HL-60/S4 treated with retinoic acid at 250 ng/mL for 4 days and 3 days (cell line): ENCODE data around the gene RER1.

ENCODE experiments used
- in situ Hi-C: fragments of 300-500 bp; cut with MboI; formaldehyde crosslinking; loops from 2 replicates; pipeline ENCODE4 v1.7.0; 2022; ENCODE audit warnings: low sequenced_read_pairs

Gene RER1

DNA sequence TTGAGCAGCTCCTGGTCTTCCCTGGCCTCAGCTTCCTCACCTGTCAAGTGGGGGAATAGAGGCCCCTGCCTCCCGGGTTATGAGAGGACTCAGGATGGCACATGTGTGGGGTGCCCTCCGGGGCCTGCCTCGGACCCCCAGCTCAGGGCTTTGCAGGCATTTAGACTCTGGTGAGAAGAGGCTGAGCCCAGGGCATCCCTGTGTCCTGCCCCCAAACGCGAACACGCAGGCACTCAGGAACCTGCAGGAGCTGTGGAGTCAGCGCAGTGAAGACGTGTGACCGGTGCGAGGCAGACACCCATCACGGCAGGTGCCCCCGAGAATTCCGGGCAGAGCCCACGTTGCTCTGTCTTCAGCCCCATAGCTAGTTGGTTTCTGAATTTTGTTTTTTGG lies 26.2 kb downstream of the RER1 start:
- in situ Hi-C loops: loop anchor here (25.0 kb wide), 1 partner anchor 994 kb away; no protein-coding TSS in a partner anchor

DNA sequence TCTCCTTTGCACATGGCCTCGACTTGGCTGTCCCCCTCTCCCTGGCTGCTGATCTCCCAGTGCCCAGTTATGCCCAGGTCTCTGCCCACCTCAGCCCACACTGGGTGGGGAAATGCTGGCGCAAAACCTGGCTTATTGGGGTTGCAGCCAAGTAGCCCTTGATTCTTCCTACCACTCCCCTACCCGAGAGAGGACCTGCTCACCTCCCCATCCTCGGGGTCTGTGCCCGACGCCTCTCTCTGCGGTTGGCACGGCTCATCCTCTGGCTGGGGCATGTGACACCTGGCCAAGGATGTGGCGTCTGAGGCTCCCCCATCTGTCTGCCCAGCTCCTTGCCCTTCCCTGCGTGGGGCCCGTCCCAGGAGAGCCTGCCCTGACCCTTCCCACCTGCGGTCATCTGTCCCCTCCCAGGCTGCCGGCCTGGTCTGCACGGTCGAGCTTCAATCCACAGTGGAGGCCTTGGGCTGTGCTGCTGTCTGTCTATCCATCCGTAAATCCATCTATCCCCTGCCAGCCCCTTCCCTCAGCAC lies 27.2 kb downstream of the RER1 start:
- in situ Hi-C loops: loop anchor here (25.0 kb wide), 1 partner anchor 993 kb away; no protein-coding TSS in a partner anchor

DNA sequence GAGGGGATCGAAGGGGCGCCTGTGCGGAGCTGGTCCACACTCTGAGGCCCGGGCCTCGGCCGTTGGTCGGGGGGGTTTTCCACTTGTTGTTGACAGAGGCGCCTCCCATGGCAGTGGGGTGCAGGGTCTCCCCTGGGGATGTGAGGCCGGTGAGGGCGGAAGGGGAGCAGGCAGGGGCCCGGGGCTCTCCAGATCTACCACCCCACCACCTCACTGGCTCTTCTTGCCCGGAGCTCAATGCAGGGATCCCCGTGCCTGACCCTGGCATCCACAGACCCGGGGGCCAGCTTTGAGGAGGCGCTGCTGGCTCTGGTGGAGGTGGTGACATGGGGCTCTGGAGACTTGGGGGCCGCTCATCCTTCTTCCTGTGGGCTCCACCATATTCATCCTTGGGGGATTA lies 27.8 kb downstream of the RER1 start:
- in situ Hi-C loops: loop anchor here (25.0 kb wide), 1 partner anchor 993 kb away; no protein-coding TSS in a partner anchor

GRCh38 chr1:2422523-2422922 lies 30.9 kb downstream of the RER1 start:
- in situ Hi-C loops: loop anchor here (25.0 kb wide), 1 partner anchor 990 kb away; no protein-coding TSS in a partner anchor

- in situ Hi-C loops: no loop called here
Observed at GRCh38 chr1:2425892-2426291, 34.3 kb downstream of the RER1 start.

GRCh38 chr1:2426540-2426939 lies 34.9 kb downstream of the RER1 start:
- in situ Hi-C loops: no loop called here

- in situ Hi-C loops: no loop called here
Observed at GRCh38 chr1:2427051-2427450, 35.4 kb downstream of the RER1 start.

DNA sequence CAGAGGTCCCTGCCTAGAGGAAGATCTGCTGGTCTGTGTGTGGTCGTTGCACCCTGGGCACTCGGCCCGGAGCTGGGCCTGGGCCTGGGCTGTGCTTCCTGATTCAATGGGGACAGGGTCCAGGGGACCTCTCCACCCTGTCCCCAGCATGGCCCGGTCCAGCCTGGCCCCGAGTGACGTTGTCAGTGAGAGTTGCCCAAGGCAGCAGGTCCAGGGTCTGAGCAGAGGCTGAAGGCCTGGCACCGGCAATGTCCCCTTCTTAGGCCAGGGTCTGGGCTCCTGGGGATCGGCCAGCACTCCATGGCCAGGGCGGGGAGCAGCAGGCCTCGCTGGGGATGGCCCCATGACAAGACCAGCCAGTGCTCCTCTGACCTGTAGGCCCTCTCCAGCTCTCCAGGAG lies 36.3 kb downstream of the RER1 start:
- in situ Hi-C loops: no loop called here

DNA sequence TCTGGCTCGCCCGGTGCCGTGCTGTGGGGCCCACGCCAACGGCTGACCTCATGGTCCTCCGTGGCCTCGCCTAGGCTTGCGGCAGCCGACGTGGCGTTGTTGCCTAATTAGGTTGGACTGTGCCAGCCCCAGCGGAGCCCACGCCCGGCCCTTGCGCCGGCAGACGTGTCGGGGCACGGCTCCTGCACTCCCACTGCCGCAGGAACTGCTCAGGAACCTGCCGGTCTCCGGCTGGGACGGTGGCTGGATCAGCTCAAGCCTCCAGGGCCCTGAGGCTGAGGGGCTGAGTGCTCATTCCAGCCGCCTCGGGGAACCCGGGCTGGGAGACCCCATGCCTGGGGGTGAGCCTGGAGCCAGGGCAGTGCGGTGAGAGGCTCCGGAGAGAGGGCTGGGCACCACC lies 36.8 kb downstream of the RER1 start:
- in situ Hi-C loops: no loop called here

GRCh38 chr1:2429780-2430591 lies 38.3 kb downstream of the RER1 start:
- in situ Hi-C loops: no loop called here

- in situ Hi-C loops: no loop called here
Observed at GRCh38 chr1:2430592-2430973, 38.9 kb downstream of the RER1 start.

GRCh38 chr1:2431103-2431502 lies 39.5 kb downstream of the RER1 start:
- in situ Hi-C loops: no loop called here

DNA sequence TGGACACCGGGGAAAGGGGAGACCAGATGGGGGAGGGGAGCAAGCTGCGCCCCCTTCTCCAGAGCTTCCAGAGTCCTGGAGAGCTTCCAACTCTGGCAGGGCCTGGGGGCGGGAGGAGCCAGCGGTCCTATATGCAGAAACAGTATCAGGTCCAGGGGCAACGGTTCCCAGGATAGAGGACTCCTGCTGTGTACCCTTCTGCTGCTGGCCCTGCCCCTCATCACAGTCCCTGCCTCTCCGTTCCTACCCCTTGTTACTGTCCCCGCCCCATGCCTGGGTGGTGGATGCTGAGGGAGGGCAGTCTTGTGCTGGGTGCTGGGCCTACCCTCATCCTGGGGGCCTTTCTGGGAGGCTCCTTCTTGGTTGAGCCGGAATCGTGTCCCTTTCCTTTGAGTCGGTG lies 39.9 kb downstream of the RER1 start:
- in situ Hi-C loops: no loop called here

DNA sequence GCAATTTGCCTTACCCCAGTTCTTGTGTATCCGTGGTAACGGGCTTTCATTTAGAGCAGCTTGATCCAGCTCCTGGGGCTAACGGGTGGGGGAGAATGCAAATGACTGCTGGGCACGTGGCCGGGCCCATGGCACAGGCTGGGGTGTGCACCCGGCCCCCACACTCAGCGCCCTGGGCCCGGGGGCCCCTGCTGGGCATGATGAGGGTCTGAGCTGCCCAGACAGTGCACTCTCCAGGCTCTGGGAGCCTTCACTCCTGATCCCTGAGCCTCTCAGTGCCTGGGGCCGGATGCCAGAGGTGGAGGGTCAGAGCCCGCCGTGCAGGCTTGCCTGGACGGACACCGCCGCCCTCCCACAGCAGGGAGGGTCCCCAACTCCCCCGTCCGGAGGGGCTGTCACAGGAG lies 40.8 kb downstream of the RER1 start:
- in situ Hi-C loops: no loop called here

DNA sequence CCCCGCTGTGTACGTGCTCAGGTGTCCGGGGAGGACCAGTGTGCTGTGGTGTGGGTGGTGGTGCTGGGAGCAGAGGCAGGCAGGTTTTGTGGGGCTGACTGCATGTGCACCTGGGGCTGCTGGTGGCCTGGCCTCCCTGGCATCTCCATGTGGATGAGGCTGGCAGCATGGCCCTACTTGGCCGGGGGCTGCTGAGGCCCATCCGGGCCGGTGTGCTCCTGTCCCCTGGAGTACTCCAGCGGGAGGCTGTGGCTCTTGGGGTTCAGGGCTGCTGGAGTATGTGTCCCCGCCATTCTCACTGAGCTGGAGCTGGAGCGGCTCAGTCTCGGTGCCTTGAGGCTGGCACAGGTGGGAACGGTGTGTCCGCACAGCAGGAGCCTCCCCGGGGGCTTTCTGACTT lies 41.6 kb downstream of the RER1 start:
- in situ Hi-C loops: no loop called here

- in situ Hi-C loops: no loop called here
Observed at GRCh38 chr1:2433936-2434655, 42.5 kb downstream of the RER1 start.

DNA sequence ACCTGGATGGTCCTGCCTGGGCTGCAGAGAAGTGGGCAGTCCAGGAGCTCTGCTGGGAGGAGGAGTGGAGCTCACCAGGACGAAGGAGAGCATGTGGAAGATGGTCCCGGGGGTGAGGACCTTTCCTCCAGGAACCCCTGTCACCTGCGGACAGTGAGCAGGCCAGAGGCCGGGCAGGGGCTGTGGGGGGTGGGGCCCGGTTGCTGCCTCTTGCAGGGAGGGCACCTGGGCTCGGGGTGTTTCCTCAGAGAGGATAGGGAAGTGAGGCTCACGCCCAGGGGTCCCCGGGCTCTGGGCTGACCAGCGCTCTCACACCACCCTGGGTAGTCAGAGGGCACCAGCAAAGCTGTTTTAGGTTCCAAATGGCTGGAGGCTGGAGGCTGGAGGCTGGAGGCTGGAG lies 43.5 kb downstream of the RER1 start:
- in situ Hi-C loops: no loop called here

DNA sequence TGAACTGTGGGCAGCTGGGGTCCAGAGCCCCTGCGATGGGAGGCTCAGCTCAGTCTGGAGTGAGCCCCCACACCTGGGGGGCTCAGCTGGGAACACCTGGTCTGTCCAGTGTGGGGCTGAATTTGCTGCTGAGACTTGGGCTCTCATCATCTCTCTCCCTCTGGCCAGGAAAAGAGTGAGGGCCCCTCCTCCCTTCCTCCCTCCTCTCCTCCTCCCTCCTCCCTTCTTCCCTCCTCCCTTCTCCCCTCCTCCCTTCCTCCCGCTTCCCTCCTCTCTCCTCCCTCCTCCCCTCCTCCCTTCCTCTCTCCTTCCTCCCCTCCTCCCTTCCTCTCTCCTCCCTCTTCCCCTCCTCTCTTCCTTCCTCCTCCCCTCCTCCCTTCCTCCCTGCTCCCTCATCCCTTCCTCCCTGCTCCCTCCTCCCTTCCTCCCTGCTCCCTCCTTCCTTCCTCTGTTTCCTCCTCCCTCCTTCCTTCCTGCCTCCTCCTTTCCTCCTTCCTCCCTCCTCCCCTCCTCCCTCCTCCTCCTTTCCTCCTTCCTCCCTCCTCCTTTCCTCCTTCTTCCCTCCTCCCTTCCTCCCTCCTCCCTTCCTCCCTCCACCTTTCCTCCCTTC lies 44.2 kb downstream of the RER1 start:
- in situ Hi-C loops: no loop called here

DNA sequence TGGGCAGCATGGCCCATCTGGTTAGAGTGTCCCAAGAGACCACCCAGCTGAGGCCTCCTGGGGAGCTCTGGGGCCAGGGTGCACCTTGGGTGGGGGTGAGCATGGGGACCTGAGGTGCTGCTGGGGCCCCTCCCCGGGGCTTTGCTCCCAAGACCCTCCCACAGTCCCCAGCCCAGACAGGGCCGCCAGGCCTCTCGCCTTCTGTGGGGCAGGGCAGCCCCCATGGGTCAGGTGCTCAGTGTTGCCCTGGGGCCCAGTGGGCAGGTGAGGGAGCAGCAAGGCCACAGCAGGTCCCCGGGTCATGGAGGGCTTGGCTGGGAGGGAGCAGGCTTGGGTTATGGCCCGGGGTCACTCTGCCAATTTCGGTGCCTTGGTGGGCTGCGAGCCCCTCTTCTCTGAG lies 45.2 kb downstream of the RER1 start:
- in situ Hi-C loops: no loop called here

DNA sequence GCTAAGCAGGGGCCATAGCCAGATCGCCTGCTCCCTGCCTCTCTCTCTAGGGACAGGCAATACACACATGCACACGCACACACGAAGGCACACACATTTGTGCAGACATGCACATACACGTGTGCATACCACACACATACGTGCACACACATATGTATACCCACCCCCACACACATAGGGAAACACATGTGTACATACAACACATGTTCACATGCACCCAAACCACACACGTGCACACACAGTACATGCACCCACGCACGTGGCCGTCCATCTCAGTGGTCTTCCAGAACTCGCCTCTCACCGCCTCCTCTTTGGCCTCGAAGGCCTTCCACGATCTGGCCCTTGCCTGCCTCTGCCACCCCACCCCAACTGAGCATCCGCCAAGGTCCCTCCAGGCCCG lies 46.0 kb downstream of the RER1 start:
- in situ Hi-C loops: no loop called here

DNA sequence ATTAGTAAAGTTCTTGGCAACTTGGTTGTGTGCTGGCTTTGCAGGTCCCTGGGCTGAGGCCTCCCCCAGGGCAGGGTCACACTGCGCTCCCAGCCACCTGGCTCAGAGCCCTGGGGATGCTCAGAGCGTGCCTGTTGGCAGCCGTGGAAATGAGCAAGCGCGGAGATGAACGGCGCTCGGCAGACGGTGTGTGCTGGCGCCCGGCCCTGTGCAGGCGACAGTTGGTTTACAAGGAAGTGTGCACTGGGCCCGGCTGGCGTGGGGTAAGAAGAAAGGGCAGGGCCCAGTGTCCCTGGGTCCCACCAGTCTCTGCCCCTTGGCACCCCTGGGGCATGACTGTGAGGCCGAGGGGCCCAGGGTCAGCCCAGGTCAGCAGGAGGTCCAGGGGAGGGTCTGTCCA lies 46.4 kb downstream of the RER1 start:
- in situ Hi-C loops: no loop called here

DNA sequence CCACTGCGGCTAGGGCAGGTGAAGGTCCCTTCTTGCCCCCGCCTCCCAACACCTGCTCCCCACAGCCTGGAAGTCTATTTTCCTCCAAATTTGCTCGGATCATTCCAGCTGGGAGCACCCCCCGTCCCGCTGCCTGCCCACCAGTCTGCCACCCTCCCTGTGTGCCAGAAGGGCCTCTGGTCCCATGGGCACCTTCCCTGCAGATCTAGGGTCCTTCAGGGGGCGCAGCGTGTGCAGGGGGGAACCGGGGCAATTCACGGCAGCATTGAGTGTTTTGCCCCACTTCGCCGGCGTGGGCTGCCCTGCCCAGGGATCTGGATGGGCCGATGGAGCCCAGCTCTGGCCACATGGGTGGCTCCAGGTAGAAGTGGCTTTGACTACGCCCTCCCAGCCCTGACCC lies 47.0 kb downstream of the RER1 start:
- in situ Hi-C loops: no loop called here
